GM19452 (cell line): ENCODE measurements around the gene DNAH2.
"Not testable (repeated sequence)": the region's sequence is repeated elsewhere in the genome, so short reads cannot be mapped to it uniquely, and the experiment has no call there.

Experiments used
- ATAC-seq: cut with Tn5 transposase; IDR thresholded peaks from one replicate; pipeline ENCODE4 v1.9.1; 2021; ENCODE audit not compliant: unreplicated experiment

DNAH2 gene

GRCh38 chr17:7862692-7863437, 145.3 kb downstream of the DNAH2 start:
- no peak for ATAC-seq

GRCh38 chr17:7864384-7864783, 146.8 kb downstream of the DNAH2 start:
- not testable (repeated sequence) for ATAC-seq

- ATAC-seq, result no peak
Measured at GRCh38 chr17:7864995-7865650, 147.6 kb downstream of the DNAH2 start.

- no peak for ATAC-seq
Measured at GRCh38 chr17:7867881-7868329, 150.4 kb downstream of the DNAH2 start.

DNA sequence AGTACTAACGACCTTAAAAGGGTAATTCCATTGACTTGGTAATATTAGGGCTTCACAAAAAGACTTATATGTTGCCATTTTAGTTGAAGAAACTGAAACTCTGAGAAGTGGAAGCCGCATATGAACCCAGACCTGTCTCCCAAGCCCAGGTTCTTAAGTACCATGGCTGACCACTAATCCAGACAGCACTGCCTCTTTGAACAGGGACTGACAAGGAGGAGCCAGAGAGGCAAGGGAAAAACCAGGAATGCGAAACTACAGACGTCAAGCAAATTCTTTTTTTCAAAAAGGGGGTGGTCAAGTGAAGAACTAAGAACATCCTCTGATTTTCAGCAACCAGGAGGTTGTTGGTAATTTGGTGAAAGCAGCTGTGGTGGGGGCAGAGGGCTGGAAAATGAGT, 155.5 kb downstream of the DNAH2 start:
- no peak for ATAC-seq

GRCh38 chr17:7875804-7876370, 158.3 kb downstream of the DNAH2 start:
- no peak for ATAC-seq

- ATAC-seq, result no peak
Measured at GRCh38 chr17:7878234-7878633, 160.7 kb downstream of the DNAH2 start.

DNA sequence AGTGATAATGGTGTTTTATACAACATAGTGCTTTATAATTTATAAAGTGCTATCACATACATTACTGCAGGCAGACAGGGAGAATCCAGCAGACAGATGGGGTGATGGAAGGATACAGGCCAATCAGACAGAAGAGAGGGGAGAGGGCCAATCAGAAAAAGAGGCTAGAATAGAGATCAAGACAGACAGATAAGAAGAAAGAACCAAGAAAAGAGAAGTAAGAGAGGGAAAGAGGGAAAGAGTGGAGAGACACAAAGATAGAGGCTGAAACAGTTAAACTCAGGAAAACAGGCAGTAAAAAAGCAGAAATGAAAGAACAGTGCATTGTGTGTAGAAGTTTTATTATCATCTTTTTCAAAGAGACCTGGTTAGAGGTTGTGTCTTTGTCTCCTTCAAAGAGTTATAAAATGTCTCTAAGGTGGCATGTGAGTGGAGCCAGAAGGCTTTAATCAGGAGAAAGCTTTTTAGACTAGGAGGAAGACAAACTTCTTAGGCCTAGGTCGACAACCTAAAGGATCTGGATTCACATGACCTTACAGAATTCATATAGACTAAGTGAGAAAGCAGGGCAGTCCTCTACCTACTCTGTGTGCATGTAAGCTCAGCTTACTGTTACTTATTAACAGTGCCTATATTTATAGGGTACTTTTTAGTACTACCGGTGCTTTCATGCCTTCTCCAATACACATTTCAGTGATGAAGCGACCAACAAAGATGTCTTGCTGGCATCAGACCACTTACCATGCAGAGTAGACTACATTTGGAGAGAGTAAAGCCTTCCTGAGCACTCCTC, 162.7 kb downstream of the DNAH2 start:
- no peak for ATAC-seq

GRCh38 chr17:7881276-7882054, 163.9 kb downstream of the DNAH2 start:
- ATAC-seq, result no peak

GRCh38 chr17:7882068-7882467, 164.5 kb downstream of the DNAH2 start:
- no peak for ATAC-seq

GRCh38 chr17:7882629-7883028, 165.1 kb downstream of the DNAH2 start:
- ATAC-seq, result no peak
